HG03558 (cell line): ENCODE results near the gene RABEPK.
"Not testable (repeated sequence)": the region's sequence is repeated elsewhere in the genome, so short reads cannot be mapped to it uniquely, and the experiment has no call there.

Experiments
- ATAC-seq: cut with Tn5 transposase; IDR thresholded peaks from one replicate; pipeline ENCODE4 v1.9.1; 2021; ENCODE audit warnings: moderate number of reproducible peaks; ENCODE audit not compliant: unreplicated experiment; ENCODE audit errors: extremely low read depth

RABEPK gene

GRCh38 chr9:125200216-125201047 lies at the start of gene RABEPK:
Gene RABEPK (plus strand): TSS chr9:125200542. CDS start chr9:125203014, 2,472 bp downstream.
- ATAC-seq, result peak; percentile 90

GRCh38 chr9:125151730-125152129 lies 48.6 kb upstream of the RABEPK start:
- ATAC-seq, result no peak

- no peak for ATAC-seq
Measured at GRCh38 chr9:125153712-125154367, 46.5 kb upstream of the RABEPK start.

- ATAC-seq, result no peak
Measured at GRCh38 chr9:125156551-125156950, 43.8 kb upstream of the RABEPK start.

GRCh38 chr9:125160750-125161149 lies 39.6 kb upstream of the RABEPK start:
- ATAC-seq, result no peak

- ATAC-seq, result no peak
Measured at GRCh38 chr9:125161284-125161918, 38.9 kb upstream of the RABEPK start.

- ATAC-seq, result not testable (repeated sequence)
Measured at GRCh38 chr9:125162891-125163290, 37.5 kb upstream of the RABEPK start.

GRCh38 chr9:125166762-125167161 lies 33.6 kb upstream of the RABEPK start:
- ATAC-seq, result no peak

GRCh38 chr9:125169895-125170294 lies 30.4 kb upstream of the RABEPK start:
- ATAC-seq, result no peak

- ATAC-seq, result no peak
Measured at GRCh38 chr9:125172031-125172755, 28.1 kb upstream of the RABEPK start.

- no peak for ATAC-seq
Measured at GRCh38 chr9:125176636-125177035, 23.7 kb upstream of the RABEPK start.

- no peak for ATAC-seq
Measured at GRCh38 chr9:125177888-125178287, 22.5 kb upstream of the RABEPK start.

- ATAC-seq, result not testable (repeated sequence)
Measured at GRCh38 chr9:125179776-125180175, 20.6 kb upstream of the RABEPK start.

- ATAC-seq, result no peak
Measured at GRCh38 chr9:125180876-125181275, 19.5 kb upstream of the RABEPK start.

GRCh38 chr9:125181756-125182155 lies 18.6 kb upstream of the RABEPK start:
- ATAC-seq, result not testable (repeated sequence)

- no peak for ATAC-seq
Measured at GRCh38 chr9:125183054-125183453, 17.3 kb upstream of the RABEPK start.

GRCh38 chr9:125183561-125183960 lies 16.8 kb upstream of the RABEPK start:
- no peak for ATAC-seq

- no peak for ATAC-seq
Measured at GRCh38 chr9:125189011-125189360, 11.4 kb upstream of the RABEPK start.

- ATAC-seq, result peak; percentile 90
Measured at GRCh38 chr9:125189361-125190289, 10.7 kb upstream of the RABEPK start, which contains the start of gene PPP6C. Gene PPP6C (minus strand): TSS chr9:125189803. CDS start chr9:125189718, 85 bp downstream.
